ENCODE measurements around the gene SNRNP70.

GRCh38 chr19:49071860-49072547, 13.2 kb upstream of the SNRNP70 start:
- TF ChIP-seq ZNF704 (CRISPR knock-in tag; IDR thresholded peaks at IDR 0.05; ENCODE audit: borderline replicate concordance) (no peak), YY1 (IDR thresholded peaks at IDR 0.05; ENCODE audit: insufficient read depth, insufficient replicate concordance, low read depth, low read length) (no peak), SRSF4 (IDR thresholded peaks at IDR 0.05; ENCODE audit: low read depth, low read length, poor library complexity, severe bottlenecking) (no peak), ZFY (CRISPR knock-in tag; IDR thresholded peaks at IDR 0.05) (no peak), CHD4 (IDR thresholded peaks at IDR 0.05; ENCODE audit: borderline replicate concordance, low read length) (no peak), MAX (IDR thresholded peaks at IDR 0.05) (no peak), PLSCR1 (CRISPR knock-in tag; IDR thresholded peaks at IDR 0.05; ENCODE audit: borderline replicate concordance) (no peak), THRA (CRISPR knock-in tag; IDR thresholded peaks at IDR 0.05; ENCODE audit: borderline replicate concordance) (no peak), FOXJ3 (CRISPR knock-in tag; IDR thresholded peaks at IDR 0.05; ENCODE audit: borderline replicate concordance) (no peak), FOXK2 (IDR thresholded peaks at IDR 0.05) (no peak), BRD4 (CRISPR knock-in tag; IDR thresholded peaks at IDR 0.05) (no peak)
- TF ChIP-seq, protein P1, sequence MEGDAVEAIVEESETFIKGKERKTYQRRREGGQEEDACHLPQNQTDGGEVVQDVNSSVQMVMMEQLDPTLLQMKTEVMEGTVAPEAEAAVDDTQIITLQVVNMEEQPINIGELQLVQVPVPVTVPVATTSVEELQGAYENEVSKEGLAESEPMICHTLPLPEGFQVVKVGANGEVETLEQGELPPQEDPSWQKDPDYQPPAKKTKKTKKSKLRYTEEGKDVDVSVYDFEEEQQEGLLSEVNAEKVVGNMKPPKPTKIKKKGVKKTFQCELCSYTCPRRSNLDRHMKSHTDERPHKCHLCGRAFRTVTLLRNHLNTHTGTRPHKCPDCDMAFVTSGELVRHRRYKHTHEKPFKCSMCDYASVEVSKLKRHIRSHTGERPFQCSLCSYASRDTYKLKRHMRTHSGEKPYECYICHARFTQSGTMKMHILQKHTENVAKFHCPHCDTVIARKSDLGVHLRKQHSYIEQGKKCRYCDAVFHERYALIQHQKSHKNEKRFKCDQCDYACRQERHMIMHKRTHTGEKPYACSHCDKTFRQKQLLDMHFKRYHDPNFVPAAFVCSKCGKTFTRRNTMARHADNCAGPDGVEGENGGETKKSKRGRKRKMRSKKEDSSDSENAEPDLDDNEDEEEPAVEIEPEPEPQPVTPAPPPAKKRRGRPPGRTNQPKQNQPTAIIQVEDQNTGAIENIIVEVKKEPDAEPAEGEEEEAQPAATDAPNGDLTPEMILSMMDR (CRISPR knock-in tag; IDR thresholded peaks at IDR 0.05) = no peak
